Activated CD4-positive, alpha-beta T cell treated with anti-CD3 and anti-CD28 coated beads for 36 hours (primary cell): ENCODE results near the gene ARCN1. TPM values are rescaled to one million over a fixed set of nuclear protein-coding genes. Genes with fewer than 3 reads are reported as not detected.

Source experiments
- ATAC-seq: fragments of 200-7000 bp; cut with Tn5 transposase; one replicate; pipeline ENCODE4 v1.10.0; 2021; ENCODE audit warnings: mild to moderate bottlenecking, moderate library complexity
- CTCF ChIA-PET: fragments of 350-600 bp; sonication (Branson Sonifier 250); formaldehyde crosslinking; loops from one replicate; lab custom pipeline; 2021; ENCODE audit warnings: antibody characterized with exemption; lab: Charles Lee
- POLR2A ChIA-PET: fragments of 350-600 bp; sonication (Branson Sonifier 250); formaldehyde crosslinking; loops from one replicate; lab custom pipeline; 2021; ENCODE audit warnings: antibody characterized with exemption, inconsistent platforms; lab: Charles Lee
- DNase-seq: peaks from one replicate; pipeline ENCODE4 v3.0.0-alpha.2; 2020
- H3K27ac Mint-ChIP-seq: one replicate; pipeline ENCODE4 v1.8.0; 2021; ENCODE audit warnings: mixed read lengths
- H3K27me3 Mint-ChIP-seq: one replicate; pipeline ENCODE4 v1.8.0; 2021; ENCODE audit warnings: mixed read lengths
- H3K36me3 Mint-ChIP-seq: one replicate; pipeline ENCODE4 v1.8.0; 2021; ENCODE audit warnings: low read depth, mixed read lengths
- H3K4me1 Mint-ChIP-seq: one replicate; pipeline ENCODE4 v1.8.0; 2021; ENCODE audit warnings: mixed read lengths
- H3K4me3 Mint-ChIP-seq: one replicate; pipeline ENCODE4 v1.8.0; 2021; ENCODE audit warnings: mild to moderate bottlenecking, moderate library complexity, mixed read lengths
- H3K9me3 Mint-ChIP-seq: one replicate; pipeline ENCODE4 v1.8.0; 2021; ENCODE audit warnings: low read depth, mixed read lengths
- intact Hi-C, 2 experiments: fragments of 100-400 bp; cut with DNase I in 1 of 2; cut with micrococcal nuclease in 1 of 2; formaldehyde crosslinking; loops; one replicate each; pipeline versions ENCODE4 v1.14.2 to v1.15.1; 2022 to 2024; cut with DNase I, micrococcal nuclease
- total RNA-seq, 2 experiments: library from RNA; stranded (reverse); gene quantifications; one replicate each; pipeline ENCODE4 v1.2.3, GENCODE V29; 2021

ARCN1 gene
- total RNA-seq, 2 experiments from 2014 or later = 148 to 154 TPM

GRCh38 chr11:118640332-118641154, 68.3 kb downstream of the ARCN1 start:
- no peak for DNase-seq
- no peaks in the 10 kb centered on the region for H3K36me3 Mint-ChIP-seq
- H3K27ac Mint-ChIP-seq = no peak overlapping the region
- ATAC-seq = no peak
- intact Hi-C loops = no loop called here
- H3K4me3 Mint-ChIP-seq = no peak overlapping the region
- no peaks in the 10 kb centered on the region for H3K27me3 Mint-ChIP-seq
- POLR2A ChIA-PET = interaction anchor here (0.6 kb wide), 1 partner anchor 201 kb away, joined by 4 read pairs; no protein-coding TSS in a partner anchor
- CTCF ChIA-PET = interaction anchor here (0.5 to 2.6 kb wide), 6 partner anchors 12 to 268 kb away, joined by 3 to 12 read pairs (median 4); no protein-coding TSS in a partner anchor
- H3K9me3 Mint-ChIP-seq = no peaks in the 10 kb centered on the region
- H3K4me1 Mint-ChIP-seq = no peaks in the 10 kb centered on the region

- no peak for ATAC-seq
- no peaks in the 10 kb centered on the region for H3K27me3 Mint-ChIP-seq
- no peaks in the 10 kb centered on the region for H3K9me3 Mint-ChIP-seq
- POLR2A ChIA-PET = no interaction called here
- H3K27ac Mint-ChIP-seq = no peak overlapping the region
- H3K4me1 Mint-ChIP-seq = no peaks in the 10 kb centered on the region
- H3K4me3 Mint-ChIP-seq = no peak overlapping the region
- CTCF ChIA-PET = interaction anchor here (0.8 to 2.6 kb wide), 5 partner anchors 11 to 269 kb away, joined by 3 to 12 read pairs (median 4); no protein-coding TSS in a partner anchor
- no peak for DNase-seq
- no peaks in the 10 kb centered on the region for H3K36me3 Mint-ChIP-seq
- intact Hi-C loops = no loop called here
Observed at GRCh38 chr11:118641397-118642019, 69.3 kb downstream of the ARCN1 start.

- H3K36me3 Mint-ChIP-seq = no peaks in the 10 kb centered on the region
- no peaks in the 10 kb centered on the region for H3K9me3 Mint-ChIP-seq
- no peaks in the 10 kb centered on the region for H3K27me3 Mint-ChIP-seq
- no peak overlapping the region for H3K27ac Mint-ChIP-seq
- no peak overlapping the region for H3K4me3 Mint-ChIP-seq
- ChIA-PET CTCF (interaction anchor here (1.0 to 2.1 kb wide), 4 partner anchors 15 to 46 kb away, joined by 3 to 4 read pairs (median 3); no protein-coding TSS in a partner anchor), POLR2A (interaction anchor here (0.6 kb wide), 1 partner anchor 38 kb away, joined by 3 read pairs; no protein-coding TSS in a partner anchor)
- H3K4me1 Mint-ChIP-seq = no peaks in the 10 kb centered on the region
- DNase-seq (no peak), ATAC-seq (no peak)
- intact Hi-C loops = no loop called here
Observed at GRCh38 chr11:118643142-118643994, 71.2 kb downstream of the ARCN1 start.

- Mint-ChIP-seq H3K27ac (no peak overlapping the region), H3K9me3 (no peaks in the 10 kb centered on the region), H3K27me3 (no peaks in the 10 kb centered on the region), H3K4me3 (no peak overlapping the region), H3K36me3 (no peaks in the 10 kb centered on the region), H3K4me1 (no peaks in the 10 kb centered on the region)
- ATAC-seq (no peak), DNase-seq (no peak)
- intact Hi-C loops = no loop called here
- CTCF ChIA-PET = interaction anchor here (1.0 to 2.1 kb wide), 3 partner anchors 14 to 35 kb away, joined by 3 to 4 read pairs (median 3); no protein-coding TSS in a partner anchor
- POLR2A ChIA-PET = no interaction called here
Observed at GRCh38 chr11:118643995-118644345, 71.8 kb downstream of the ARCN1 start.

GRCh38 chr11:118644496-118644895, 72.3 kb downstream of the ARCN1 start:
- intact Hi-C loops = no loop called here
- DNase-seq (no peak), ATAC-seq (no peak)
- Mint-ChIP-seq H3K9me3 (no peaks in the 10 kb centered on the region), H3K36me3 (no peaks in the 10 kb centered on the region), H3K27me3 (no peaks in the 10 kb centered on the region), H3K27ac (no peak overlapping the region), H3K4me1 (no peaks in the 10 kb centered on the region), H3K4me3 (no peak overlapping the region)
- ChIA-PET POLR2A (no interaction called here), CTCF (interaction anchor here (1.0 to 2.1 kb wide), 4 partner anchors 14 to 36 kb away, joined by 3 to 4 read pairs (median 3); no protein-coding TSS in a partner anchor)

- Mint-ChIP-seq H3K27ac (no peak overlapping the region), H3K4me1 (no peaks in the 10 kb centered on the region), H3K36me3 (no peaks in the 10 kb centered on the region), H3K4me3 (no peak overlapping the region), H3K9me3 (no peaks in the 10 kb centered on the region), H3K27me3 (no peaks in the 10 kb centered on the region)
- ChIA-PET CTCF (interaction anchor here (0.7 to 2.1 kb wide), 3 partner anchors 15 to 36 kb away, joined by 3 to 4 read pairs (median 3); no protein-coding TSS in a partner anchor), POLR2A (no interaction called here)
- intact Hi-C loops = no loop called here
- ATAC-seq (no peak), DNase-seq (no peak)
Observed at GRCh38 chr11:118645066-118645715, 73.0 kb downstream of the ARCN1 start.

- Mint-ChIP-seq H3K9me3 (no peaks in the 10 kb centered on the region), H3K4me1 (no peaks in the 10 kb centered on the region), H3K27me3 (no peaks in the 10 kb centered on the region), H3K4me3 (no peak overlapping the region), H3K27ac (no peak overlapping the region), H3K36me3 (no peaks in the 10 kb centered on the region)
- ATAC-seq = no peak
- no peak for DNase-seq
- intact Hi-C loops = no loop called here
- POLR2A ChIA-PET = interaction anchor here (0.7 kb wide), 1 partner anchor 40 kb away, joined by 3 read pairs; no protein-coding TSS in a partner anchor
- CTCF ChIA-PET = interaction anchor here (0.6 to 1.8 kb wide), 3 partner anchors 11 to 662 kb away, joined by 3 to 6 read pairs (median 5); no protein-coding TSS in a partner anchor
Observed at GRCh38 chr11:118646393-118646792, 74.2 kb downstream of the ARCN1 start.

GRCh38 chr11:118648291-118648690, 76.1 kb downstream of the ARCN1 start:
- Mint-ChIP-seq H3K9me3 (no peaks in the 10 kb centered on the region), H3K27me3 (no peaks in the 10 kb centered on the region), H3K4me1 (peaks cover 8% of the 10 kb centered on the region), H3K4me3 (no peak overlapping the region), H3K36me3 (no peaks in the 10 kb centered on the region), H3K27ac (no peak overlapping the region)
- ChIA-PET CTCF (no interaction called here), POLR2A (no interaction called here)
- ATAC-seq (no peak), DNase-seq (no peak)
- intact Hi-C loops = no loop called here

GRCh38 chr11:118649941-118650340, 77.7 kb downstream of the ARCN1 start:
- Mint-ChIP-seq H3K4me3 (no peak overlapping the region), H3K36me3 (no peaks in the 10 kb centered on the region), H3K27me3 (no peaks in the 10 kb centered on the region), H3K4me1 (peaks cover 8% of the 10 kb centered on the region), H3K9me3 (no peaks in the 10 kb centered on the region), H3K27ac (no peak overlapping the region)
- ATAC-seq = no peak
- POLR2A ChIA-PET = no interaction called here
- CTCF ChIA-PET = no interaction called here
- intact Hi-C loops = no loop called here
- no peak for DNase-seq

GRCh38 chr11:118650366-118650765, 78.2 kb downstream of the ARCN1 start:
- Mint-ChIP-seq H3K36me3 (no peaks in the 10 kb centered on the region), H3K9me3 (no peaks in the 10 kb centered on the region), H3K4me3 (no peak overlapping the region), H3K27ac (no peak overlapping the region), H3K4me1 (peaks cover 8% of the 10 kb centered on the region), H3K27me3 (no peaks in the 10 kb centered on the region)
- ATAC-seq = no peak
- CTCF ChIA-PET = no interaction called here
- intact Hi-C loops = no loop called here
- no peak for DNase-seq
- POLR2A ChIA-PET = no interaction called here
